ENCODE results near the gene KRTAP9-8.
"Not testable (repeated sequence)": the region's sequence is repeated elsewhere in the genome, so short reads cannot be mapped to it uniquely, and the experiment has no call there.

The KRTAP9-8 gene, protein sequence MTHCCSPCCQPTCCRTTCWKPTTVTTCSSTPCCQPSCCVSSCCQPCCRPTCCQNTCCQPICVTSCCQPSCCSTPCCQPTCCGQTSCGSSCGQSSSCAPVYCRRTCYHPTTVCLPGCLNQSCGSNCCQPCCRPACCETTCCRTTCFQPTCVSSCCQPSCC

DNA sequence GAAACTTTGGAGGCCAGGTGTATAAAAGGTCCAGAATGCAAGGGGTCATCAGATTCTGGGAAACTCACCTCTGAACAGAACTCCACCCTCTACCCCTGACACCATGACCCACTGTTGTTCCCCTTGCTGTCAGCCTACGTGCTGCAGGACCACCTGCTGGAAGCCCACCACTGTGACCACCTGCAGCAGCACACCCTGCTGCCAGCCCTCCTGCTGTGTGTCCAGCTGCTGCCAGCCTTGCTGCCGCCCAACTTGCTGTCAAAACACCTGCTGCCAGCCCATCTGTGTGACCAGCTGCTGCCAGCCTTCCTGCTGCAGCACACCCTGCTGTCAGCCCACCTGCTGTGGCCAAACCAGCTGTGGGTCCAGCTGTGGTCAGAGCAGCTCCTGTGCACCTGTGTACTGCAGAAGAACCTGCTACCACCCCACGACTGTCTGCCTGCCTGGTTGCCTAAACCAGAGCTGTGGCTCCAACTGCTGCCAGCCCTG, at the start of gene KRTAP9-8:
TSS of gene KRTAP9-8 (plus strand) at position 51 of the 489 bp plus-strand sequence. CDS start at position 104, 53 bp downstream.
- not testable (repeated sequence) for DNase-seq (ENCODE audit: low read depth in 2 of 2, low spot score in 1 of 2)

DNA sequence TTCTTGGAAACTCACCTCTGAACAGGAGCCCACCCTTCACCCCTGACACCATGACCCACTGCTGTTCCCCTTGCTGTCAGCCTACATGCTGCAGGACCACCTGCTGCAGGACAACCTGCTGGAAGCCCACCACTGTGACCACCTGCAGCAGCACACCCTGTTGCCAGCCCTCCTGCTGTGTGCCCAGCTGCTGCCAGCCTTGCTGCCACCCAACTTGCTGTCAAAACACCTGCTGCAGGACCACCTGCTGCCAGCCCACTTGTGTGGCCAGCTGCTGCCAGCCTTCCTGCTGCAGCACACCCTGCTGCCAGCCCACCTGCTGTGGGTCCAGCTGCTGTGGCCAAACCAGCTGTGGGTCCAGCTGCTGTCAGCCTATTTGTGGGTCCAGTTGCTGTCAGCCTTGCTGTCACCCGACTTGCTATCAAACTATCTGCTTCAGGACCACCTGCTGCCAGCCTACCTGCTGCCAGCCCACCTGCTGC, 47.9 kb upstream of the KRTAP9-8 start, which contains the start of gene KRTAP9-1:
TSS of gene KRTAP9-1 (plus strand) at position 51 of the 482 bp plus-strand sequence. CDS start at position 51, 0 bp downstream.
- not testable (repeated sequence) for DNase-seq (ENCODE audit: low read depth in 2 of 2, low spot score in 1 of 2)

DNA sequence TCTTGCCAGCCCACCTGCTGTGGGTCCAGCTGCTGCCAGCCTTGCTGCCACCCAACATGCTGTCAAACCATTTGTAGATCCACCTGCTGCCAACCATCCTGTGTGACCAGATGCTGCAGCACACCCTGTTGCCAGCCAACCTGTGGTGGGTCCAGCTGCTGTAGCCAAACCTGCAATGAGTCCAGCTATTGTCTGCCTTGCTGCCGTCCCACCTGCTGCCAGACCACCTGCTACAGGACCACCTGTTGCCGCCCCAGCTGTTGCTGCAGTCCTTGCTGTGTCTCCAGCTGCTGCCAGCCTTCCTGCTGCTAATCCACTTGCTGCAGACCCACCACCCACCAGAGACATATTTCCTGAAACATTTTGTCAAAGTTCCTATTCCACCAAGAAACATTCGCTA, 47.5 kb upstream of the KRTAP9-8 start:
- DNase-seq (ENCODE audit: low read depth in 2 of 2, low spot score in 1 of 2) = no peak

DNA sequence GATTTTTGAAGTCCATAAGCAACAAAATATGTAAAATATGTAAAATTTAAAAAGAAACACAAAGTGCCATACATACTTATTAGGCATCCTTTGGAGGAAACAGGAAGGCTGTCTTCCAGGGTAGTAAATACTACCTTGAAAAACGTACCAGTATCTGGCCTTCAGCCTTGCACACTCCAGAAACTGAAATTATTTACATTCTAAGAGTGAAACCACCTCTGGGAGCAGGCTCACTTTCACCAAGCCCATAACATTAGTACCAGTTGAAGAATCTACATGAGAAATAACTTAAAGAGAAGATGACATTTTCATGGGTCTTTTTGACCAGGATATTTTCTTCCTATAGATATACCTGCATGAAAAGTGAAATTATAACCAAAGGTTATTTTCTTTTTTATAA, 41.7 kb upstream of the KRTAP9-8 start:
- no peak for DNase-seq (ENCODE audit: low read depth in 2 of 2, low spot score in 1 of 2)

DNA sequence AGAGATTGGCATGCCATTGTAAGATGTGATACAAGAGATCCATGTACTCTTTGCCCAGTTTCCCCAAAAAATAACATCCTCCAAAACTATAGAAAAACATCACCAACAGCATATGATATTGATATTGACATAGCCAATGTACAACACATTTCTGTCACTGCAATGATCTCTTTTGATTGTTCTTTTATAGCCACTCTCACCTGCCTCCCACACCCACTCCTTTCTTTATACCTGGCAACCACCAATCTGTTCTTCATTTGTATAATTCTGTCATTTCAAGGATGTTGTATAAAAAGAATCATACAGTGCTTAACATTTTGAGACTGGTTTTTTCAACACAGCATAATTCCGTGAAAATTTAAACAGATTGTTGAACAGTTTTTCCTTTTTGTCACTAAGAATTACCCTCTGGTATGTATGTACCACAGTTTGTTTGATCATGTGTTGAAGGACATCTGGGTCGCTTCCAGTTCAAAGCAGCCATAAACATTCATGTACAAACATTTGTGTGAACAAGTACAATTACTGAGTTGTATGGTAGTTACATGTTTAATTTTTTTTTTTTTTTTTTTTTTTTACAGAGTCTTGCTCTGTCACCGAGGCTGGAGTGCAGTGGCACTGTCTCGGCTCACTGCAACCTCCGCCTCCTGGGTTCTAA, 38.2 kb upstream of the KRTAP9-8 start:
- DNase-seq (ENCODE audit: low read depth in 2 of 2, low spot score in 1 of 2) = no peak

DNA sequence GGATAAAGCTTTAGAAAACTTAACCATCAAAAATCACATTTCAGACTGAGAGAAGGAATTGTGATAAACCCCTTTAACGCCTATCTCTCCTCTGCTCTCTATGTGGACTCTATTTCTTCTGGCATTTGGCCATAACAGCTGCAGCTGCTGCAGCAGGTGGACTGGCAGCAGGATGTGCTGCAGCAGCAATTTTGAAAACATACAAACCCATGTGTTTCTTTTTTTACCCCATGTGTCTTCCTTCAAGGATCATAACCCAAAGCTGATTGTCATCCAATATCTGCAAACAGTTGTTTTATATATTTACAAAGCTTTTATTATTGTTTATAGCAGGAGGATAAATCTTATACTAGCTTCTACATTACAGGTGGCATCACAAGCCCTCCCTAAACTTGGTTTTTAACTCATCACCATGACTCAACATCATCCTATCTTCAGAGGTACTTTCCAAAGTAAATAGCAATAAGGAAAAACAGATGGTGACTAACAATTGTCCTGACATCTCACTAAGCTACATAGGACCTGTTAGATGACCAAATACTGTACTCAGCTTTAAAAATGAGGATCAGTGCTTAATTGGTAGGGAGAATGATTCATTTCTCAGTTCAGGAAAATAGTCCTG, 25.8 kb upstream of the KRTAP9-8 start:
- DNase-seq (ENCODE audit: low read depth in 2 of 2, low spot score in 1 of 2) = no peak

DNA sequence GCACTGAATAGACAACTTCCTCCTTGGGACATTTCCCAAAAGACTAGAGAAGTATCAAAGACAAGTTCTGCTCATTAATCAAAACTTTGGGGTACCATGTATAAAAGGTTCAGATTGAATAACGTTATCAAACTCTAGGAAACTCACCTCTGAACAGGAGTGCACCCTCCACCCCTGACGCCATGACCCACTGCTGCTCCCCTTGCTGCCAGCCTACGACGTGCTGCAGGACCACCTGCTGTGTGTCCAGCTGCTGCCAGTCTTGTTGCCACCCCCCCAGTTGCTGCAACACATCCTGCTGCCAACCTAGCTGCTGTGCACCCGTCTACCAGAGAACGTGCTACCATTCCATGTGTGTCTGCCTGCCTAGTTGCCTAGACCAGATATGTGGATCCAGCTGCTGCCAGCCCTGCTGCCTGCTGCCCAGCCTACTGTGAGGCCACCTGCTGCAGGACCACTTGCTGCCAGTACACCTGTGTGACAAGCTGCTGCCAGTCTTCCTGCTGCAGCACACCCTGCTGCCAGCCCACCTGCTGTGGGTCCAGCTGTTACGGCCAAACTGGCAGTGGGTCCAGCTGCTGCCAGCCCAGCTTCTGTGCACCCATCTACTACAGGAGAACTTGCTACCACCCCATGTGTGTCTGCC, 25.2 kb upstream of the KRTAP9-8 start:
- DNase-seq (ENCODE audit: low read depth in 2 of 2, low spot score in 1 of 2) = no peak

DNA sequence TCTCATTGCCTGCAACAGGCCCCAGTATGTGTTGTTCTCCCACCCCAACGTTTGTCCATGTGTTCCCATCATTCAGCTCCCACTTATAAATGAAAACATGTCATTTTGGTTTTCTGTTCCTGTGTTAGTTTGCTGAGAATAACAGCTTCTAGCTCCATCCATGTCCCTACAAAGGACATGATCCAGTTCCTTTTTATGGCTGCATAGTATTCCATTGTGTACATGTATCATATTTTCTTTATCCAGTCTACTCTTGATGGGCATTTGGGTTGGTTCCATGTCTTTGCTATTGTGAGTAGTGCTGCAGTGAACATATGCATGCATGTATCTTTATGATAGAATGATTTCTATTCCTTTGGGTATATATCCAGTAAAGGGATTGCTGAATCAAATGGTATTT, 22.1 kb upstream of the KRTAP9-8 start:
- no peak for DNase-seq (ENCODE audit: low read depth in 2 of 2, low spot score in 1 of 2)

DNA sequence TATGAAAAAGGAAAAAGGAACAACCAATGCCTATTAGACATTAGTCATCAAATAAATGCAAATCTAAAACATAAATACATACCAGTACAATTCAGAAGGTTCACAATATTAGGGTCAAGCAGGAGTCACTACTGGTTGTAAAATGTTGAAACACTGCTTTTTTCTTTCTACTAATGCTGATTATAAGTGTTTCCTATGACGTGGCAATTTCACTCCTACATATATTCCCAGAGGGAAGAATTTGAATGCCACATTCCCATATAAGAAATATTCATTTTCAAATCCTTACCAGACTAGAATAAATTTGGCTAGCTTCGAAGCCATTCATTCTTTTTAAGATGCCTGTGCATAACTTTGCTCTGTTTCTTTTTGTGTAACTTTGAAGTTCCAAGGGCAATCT, 14.0 kb upstream of the KRTAP9-8 start:
- no peak for DNase-seq (ENCODE audit: low read depth in 2 of 2, low spot score in 1 of 2)

DNA sequence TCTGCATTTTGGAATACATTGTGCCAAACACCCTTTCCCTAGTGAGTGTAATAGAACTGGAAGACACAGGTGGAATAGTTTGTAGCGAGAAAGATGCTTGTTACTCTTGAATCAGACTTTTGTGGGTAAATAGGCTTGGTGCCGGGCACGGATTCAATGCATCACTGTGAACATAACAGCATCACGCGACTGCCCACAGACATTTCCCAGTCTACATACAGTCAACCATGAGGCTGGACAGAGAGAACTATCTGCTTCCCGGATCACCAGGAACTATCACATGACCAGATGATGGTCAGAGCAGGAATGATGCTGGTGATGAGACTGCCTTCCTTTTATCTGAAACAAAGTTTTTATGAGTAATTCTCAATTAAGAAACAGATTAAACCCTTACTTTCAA, 11.7 kb upstream of the KRTAP9-8 start:
- no peak for DNase-seq (ENCODE audit: low read depth in 2 of 2, low spot score in 1 of 2)

DNA sequence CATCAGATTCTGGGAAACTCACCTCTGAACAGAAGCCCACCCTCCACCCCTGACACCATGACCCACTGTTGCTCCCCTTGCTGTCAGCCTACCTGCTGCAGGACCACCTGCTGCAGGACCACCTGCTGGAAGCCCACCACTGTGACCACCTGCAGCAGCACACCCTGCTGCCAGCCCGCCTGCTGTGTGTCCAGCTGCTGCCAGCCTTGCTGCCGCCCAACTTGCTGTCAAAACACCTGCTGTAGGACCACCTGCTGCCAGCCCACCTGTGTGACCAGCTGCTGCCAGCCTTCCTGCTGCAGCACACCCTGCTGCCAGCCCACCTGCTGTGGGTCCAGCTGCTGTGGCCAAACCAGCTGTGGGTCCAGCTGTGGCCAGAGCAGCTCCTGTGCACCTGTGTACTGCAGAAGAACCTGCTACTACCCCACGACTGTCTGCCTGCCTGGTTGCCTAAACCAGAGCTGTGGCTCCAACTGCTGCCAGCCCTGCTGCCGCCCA, 11.2 kb upstream of the KRTAP9-8 start, which contains the start of gene KRTAP9-2:
TSS of gene KRTAP9-2 (plus strand) at position 51 of the 498 bp plus-strand sequence. CDS start at position 58, 7 bp downstream.
- not testable (repeated sequence) for DNase-seq (ENCODE audit: low read depth in 2 of 2, low spot score in 1 of 2)

DNA sequence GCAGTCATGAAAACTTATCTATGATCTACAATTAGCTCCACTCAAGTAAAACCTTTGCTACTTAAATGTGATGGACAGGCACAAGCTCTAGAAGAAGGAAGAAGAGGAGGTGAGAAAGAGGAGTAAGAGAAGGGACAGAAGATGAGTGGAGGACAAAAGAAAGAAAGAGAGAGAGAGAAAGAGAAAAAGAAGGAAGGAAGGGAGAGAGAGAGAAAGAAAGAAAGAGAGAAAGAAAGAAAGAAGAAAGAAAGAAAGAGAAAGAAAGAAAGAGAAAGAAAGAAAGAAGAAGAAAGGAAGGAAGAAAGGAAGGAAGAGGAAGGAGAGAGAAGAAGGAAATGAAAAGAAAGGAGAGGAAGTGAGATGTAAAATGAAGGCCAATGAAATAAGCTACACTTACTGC, 7.7 kb upstream of the KRTAP9-8 start:
- DNase-seq (ENCODE audit: low read depth in 2 of 2, low spot score in 1 of 2) = no peak

DNA sequence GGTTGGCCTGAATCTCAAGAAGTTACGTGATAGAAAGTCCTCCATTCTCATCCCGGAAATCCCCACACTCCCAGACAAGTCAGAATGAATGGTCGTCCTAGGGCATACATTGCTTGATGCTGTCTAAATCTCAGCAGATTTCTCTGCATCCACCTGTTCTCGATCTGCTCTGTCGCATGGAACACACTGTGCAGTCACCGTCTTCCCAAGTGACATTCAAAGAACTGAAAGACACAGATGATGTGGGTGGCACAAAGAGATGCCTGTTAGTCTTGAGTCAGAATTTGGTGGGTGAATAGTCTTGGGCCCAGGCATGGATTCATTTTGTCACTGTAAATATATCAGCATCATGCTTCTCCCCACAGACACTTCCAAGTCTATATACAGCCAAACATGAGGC, 6.1 kb upstream of the KRTAP9-8 start:
- DNase-seq (ENCODE audit: low read depth in 2 of 2, low spot score in 1 of 2) = no peak

DNA sequence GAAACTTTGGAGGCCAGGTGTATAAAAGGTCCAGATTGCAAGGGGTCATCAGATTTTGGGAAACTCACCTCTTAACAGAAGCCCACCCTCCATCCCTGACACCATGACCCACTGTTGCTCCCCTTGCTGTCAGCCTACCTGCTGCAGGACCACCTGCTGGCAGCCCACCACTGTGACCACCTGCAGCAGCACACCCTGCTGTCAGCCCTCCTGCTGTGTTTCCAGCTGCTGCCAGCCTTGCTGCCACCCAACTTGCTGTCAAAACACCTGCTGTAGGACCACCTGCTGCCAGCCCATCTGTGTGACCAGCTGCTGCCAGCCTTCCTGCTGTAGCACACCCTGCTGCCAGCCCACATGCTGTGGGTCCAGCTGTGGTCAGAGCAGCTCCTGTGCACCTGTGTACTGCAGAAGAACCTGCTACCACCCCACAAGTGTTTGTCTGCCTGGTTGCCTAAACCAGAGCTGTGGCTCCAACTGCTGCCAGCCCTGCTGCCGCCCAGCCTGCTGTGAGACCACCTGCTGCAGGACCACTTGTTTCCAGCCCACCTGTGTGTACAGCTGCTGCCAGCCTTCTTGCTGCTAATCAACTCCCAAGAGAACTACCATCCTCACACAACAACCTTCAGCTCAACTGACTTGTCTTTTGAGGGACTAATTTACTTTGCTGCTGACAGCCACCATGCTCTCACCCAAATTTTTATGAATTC, 5.2 kb upstream of the KRTAP9-8 start, which contains the start of gene KRTAP9-3:
TSS of gene KRTAP9-3 (plus strand) at position 51 of the 707 bp plus-strand sequence. CDS start at position 104, 53 bp downstream.
- not testable (repeated sequence) for DNase-seq (ENCODE audit: low read depth in 2 of 2, low spot score in 1 of 2)

DNA sequence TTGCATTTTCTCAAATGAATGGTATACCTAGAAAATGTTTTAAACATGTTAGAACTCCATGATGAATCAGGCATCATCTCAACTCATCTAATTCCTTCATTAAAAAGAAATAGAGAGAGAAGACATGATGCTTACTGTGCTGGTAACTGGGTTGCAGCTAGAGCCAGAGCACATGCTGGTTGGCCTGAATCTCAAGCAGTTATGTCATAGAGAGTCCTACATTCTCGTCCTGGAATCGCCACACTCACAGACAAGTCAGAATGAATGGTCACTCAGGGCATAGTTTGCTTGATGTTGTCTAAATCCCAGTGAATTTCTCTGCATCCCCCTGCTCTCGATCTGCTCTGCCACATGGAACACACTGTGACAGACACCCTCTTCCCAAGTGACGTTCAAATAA, 683 bp upstream of the KRTAP9-8 start:
- not testable (repeated sequence) for DNase-seq (ENCODE audit: low read depth in 2 of 2, low spot score in 1 of 2)

DNA sequence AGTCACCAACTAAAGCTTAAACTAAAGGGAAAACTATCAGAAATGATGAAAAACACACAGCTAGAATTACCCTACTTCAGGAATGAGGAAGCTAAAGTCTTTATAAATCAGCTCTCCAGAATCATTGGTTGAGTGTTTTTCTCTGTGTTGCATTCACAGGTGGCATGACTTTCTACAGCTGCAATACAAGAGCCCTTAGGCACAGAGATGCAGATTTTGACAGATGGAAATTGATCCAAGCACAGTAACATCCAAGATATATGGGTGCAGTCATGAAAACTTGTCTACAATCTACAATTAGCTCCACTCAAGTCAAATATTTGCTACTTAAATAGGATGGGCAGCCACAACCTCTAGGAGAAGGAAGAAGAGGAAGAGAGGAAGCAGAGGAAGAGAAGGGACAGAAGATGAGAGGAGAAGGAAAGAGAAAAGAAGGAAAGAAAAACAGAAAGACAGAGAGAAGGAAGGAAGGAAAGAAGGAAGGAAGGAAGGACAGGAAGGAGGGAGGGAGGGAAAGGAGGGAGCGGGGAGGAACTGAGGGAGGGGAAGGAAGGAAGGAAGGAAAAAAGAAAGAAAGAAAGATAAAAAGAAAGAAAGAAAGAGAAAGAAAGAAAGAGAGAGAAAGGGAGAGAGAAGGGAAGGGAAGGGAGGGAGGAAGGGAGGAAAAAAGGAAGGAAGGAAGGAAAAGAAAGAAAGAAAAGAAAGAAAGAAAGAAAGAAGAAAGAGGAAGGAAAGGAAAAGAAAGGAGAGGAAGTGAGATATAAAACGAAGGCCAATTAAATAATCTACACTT, 9.4 kb downstream of the KRTAP9-8 start:
- not testable (repeated sequence) for DNase-seq (ENCODE audit: low read depth in 2 of 2, low spot score in 1 of 2)

DNA sequence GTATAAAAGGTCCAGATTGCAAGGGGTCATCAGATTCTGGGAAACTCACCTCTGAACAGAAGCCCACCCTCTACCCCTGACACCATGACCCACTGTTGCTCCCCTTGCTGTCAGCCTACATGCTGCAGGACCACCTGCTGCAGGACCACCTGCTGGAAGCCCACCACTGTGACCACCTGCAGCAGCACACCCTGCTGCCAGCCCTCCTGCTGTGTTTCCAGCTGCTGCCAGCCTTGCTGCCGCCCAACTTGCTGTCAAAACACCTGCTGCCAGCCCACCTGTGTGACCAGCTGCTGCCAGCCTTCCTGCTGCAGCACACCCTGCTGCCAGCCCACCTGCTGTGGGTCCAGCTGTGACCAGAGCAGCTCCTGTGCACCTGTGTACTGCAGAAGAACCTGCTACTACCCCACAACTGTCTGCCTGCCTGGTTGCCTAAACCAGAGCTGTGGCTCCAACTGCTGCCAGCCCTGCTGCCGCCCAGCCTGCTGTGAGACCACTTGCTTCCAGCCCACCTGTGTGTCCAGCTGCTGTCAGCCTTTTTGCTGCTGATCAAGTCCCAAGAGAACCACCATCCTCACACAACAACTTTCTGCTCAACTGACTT, 11.9 kb downstream of the KRTAP9-8 start, which contains the start of gene KRTAP9-4:
TSS of gene KRTAP9-4 (plus strand) at position 51 of the 604 bp plus-strand sequence. CDS start at position 85, 34 bp downstream.
- not testable (repeated sequence) for DNase-seq (ENCODE audit: low read depth in 2 of 2, low spot score in 1 of 2)

DNA sequence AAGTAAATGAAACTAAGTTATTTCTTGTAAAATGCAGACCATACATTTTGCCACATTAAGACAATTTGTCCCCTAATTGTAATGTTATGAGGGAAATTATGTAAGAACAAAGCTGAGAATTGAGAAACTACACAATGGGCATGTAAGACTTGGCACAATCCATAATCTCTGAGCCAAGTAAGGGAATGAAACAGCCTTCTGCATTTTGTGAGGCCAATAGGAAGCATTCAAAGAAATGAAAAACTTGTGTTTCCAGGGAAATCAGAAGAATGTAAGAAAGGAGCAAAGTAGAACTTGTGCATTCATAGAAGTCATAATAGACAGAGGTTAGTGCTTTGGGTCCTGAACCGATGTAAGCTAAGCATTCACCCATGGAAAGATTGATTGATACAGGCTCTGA, 13.5 kb downstream of the KRTAP9-8 start:
- DNase-seq (ENCODE audit: low read depth in 2 of 2, low spot score in 1 of 2) = no peak

DNA sequence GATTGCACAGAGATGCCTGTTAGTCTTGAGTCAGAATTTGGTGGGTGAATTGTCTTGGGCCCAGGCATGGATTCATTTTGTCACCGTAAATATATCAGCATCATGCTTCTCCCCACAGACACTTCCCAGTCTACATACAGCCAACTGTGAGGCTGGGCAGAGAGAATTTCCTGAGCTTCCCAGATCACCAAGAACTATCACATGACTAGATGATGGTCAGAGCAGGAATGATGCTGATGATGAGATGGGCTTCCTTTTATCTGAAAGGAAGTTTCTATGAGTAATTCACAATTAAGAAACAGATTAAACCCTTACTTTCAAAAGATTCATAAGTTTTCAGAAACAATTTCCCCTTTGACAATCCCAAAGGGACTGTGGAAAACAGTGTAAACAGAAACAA, 17.1 kb downstream of the KRTAP9-8 start:
- no peak for DNase-seq (ENCODE audit: low read depth in 2 of 2, low spot score in 1 of 2)
